Measurements from ENCODE around the gene SCYGR6. TPM values are rescaled to one million over a fixed set of nuclear protein-coding genes. Genes with fewer than 3 reads are reported as not detected.
"Not testable (repeated sequence)": the region's sequence is repeated elsewhere in the genome, so short reads cannot be mapped to it uniquely, and the experiment has no call there.

Gene SCYGR6, protein sequence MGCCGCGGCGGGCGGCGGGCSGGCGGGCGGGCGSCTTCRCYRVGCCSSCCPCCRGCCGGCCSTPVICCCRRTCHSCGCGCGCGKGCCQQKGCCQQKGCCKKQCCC
- not detected in 2 replicates for total RNA-seq (2014; rRNA removed; shearing (Covaris generic); ENCODE audit: low replicate concordance)

DNA sequence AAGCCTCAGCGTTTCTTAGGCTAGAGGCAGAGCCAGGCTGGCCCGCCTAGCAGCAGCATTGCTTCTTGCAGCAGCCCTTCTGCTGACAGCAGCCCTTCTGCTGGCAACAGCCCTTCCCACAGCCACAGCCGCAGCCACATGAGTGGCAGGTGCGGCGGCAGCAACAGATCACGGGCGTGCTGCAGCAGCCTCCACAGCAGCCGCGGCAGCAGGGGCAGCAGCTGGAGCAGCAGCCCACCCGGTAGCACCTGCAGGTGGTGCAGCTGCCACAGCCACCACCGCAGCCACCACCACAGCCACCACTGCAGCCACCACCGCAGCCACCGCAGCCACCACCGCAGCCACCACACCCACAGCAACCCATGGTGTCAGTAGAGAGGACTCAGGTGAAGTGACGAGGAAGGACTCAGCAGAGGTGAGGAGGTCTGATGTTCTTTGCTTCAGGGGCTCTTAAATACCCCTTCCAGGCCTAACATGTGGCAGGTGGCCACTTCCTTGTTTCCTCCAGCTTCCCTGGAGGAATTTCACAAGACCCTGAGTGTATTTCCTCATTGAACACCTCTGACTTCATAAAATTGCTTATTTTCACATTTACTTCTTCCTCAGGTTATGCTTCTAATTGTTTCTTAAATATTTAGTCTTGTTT is at the start of gene SCYGR6:
Gene SCYGR6, minus strand, starts transcription at position 364 of the 646 bp plus-strand sequence. Its CDS starts 0 bp downstream, at position 364.
- no peak for DNase-seq (ENCODE audit: low read depth)
- in situ Hi-C loops (cut with HindIII; ENCODE audit: low pct_unique_long_range_greater_than_20kb, low sequenced_read_pairs): no loop called here

DNA sequence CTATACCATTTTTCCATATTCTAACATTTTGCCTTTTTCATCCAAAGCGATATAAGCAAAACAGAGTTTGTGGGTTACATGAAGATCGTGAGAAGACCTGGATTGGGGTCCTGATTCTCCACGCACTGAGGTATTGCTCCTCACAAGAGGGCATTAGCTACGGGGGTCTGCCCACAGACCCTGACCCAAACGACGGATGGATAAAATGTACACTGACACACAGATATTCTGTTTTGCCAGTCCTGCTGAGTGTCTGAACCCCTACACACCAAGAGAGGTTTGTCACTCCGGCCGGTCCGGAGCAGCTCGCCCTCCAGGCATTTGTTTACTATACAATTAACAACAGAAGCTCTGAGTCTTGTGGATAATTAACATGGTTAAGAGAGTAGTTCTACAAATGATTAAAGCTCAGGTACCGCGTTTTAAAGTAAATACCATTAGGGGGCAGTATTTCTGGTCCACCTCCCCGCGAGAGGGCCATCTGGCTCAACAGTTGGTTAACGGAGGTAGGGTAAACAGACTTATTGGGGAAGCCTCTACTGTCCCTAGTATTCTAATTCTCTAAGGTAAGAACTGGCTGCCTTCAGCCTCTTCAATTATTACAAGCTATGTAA is 49.6 kb upstream of the SCYGR6 start:
- in situ Hi-C loops (cut with HindIII; ENCODE audit: low pct_unique_long_range_greater_than_20kb, low sequenced_read_pairs): no loop called here
- peak; percentile 29 for DNase-seq (ENCODE audit: low read depth)

DNA sequence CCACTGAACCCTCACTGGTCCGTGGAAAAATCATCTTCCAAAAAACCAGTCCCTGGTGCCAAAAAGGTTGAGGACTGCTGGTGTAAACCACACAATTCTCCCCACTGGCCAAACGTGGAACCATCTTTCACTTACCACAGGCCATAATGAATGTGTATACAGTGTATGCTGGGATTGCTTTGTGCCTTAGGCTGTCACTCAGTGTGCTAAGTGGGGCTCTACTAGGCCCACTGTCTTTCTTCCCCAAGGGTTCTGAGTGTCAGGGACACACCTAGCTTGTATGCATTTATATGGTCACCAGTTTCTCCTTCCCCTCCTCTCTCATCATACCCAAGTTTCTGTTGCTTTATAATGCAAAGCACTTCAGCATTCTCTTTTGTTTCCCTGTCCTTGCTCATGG is 48.4 kb upstream of the SCYGR6 start:
- no peak for DNase-seq (ENCODE audit: low read depth)
- in situ Hi-C loops (cut with HindIII; ENCODE audit: low pct_unique_long_range_greater_than_20kb, low sequenced_read_pairs): no loop called here

DNA sequence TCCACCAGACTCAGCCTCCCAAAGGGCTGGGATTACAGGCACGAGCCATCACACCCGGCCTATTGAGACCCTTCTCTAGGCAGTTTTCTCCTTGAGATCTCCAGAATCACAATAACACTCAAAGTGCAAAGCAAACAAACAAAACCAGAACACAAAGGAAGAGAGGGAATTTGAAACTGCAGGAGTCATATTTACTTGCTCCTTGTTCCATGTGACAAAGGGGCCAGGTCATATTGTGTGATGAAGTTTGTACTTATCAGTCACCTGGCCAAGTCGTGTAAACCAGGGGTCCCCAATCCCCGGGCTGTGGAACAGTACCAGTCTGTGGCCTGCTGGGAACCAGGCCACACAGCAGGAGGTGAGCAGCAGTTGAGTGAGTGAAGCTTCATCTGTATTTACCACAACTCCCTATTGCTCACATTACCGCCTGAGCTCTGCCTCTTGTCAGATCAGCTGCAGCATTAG is 47.7 kb upstream of the SCYGR6 start:
- no peak for DNase-seq (ENCODE audit: low read depth)
- in situ Hi-C loops (cut with HindIII; ENCODE audit: low pct_unique_long_range_greater_than_20kb, low sequenced_read_pairs): no loop called here

DNA sequence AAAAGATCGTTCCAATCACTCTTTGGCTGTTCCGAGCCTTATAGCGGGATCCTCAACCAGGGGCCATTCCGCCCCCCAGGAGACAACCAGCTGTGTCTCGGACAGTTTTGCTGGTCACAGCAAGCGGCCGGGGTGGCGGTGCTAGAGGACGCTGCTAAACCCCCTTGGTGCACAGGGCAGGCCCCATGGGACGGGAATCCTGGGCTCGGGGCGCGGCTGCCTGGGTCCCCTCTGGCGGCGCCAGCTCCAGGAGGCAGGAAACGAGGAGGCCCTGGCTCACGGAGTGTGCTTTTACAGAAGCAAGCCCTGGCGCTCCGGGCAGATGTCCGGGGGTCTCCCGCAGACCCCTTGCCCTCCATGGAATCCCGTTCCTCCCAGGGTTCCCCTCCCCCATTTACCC is 43.3 kb upstream of the SCYGR6 start:
- in situ Hi-C loops (cut with HindIII; ENCODE audit: low pct_unique_long_range_greater_than_20kb, low sequenced_read_pairs): no loop called here
- no peak for DNase-seq (ENCODE audit: low read depth)

DNA sequence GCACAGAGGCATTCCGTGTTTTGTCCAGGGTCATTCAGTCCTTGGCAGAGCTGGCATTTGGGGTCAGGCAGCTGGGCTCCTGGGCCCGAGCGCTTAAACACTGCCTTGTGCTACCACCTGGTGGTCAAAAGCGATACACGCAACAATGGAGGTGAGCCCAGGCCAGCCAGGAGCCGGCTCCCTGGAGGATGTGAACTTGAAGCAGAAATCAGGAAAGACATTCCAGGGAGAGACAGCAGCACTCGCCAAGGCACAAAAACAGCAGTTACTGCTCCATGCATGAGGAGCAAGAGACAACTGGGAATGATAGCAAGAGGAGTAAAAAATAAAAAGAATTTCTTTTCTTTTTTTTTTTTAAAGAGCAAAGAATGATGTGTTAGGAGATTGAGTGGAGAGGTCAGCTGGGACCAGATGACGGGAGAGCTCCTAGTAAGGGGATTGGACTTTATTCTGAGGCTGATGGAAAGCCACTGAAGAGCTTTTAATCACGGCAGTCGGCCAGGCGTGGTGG is 41.9 kb upstream of the SCYGR6 start:
- peak; percentile 80 for DNase-seq (ENCODE audit: low read depth)
- in situ Hi-C loops (cut with HindIII; ENCODE audit: low pct_unique_long_range_greater_than_20kb, low sequenced_read_pairs): no loop called here

DNA sequence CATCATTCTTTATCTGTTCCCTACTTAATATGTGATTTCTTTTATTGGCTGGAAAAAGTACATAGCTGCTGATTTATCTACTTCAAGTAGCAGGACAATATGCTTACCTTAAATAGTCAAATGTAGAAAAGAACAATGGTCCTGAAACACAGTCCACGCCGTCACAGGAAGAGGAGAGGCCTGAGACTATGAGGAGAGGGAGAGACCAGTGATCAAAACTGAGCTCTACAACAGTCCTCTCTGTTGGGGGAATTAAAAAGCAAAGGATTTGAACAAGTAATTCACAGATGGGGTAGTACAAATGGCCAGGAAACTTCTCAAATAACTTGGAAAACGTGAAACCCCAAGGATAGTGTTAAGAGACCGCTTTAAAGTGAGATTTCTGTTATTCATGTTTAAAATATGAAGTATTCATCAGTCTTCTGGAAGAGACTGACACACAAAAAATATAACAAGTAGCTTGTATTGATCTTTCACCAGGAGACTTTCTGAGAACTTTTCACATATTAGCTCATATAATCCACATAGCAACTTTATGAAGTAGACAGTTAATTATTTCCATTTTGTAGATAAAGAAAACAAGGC is 41.3 kb upstream of the SCYGR6 start:
- no peak for DNase-seq (ENCODE audit: low read depth)
- in situ Hi-C loops (cut with HindIII; ENCODE audit: low pct_unique_long_range_greater_than_20kb, low sequenced_read_pairs): no loop called here

DNA sequence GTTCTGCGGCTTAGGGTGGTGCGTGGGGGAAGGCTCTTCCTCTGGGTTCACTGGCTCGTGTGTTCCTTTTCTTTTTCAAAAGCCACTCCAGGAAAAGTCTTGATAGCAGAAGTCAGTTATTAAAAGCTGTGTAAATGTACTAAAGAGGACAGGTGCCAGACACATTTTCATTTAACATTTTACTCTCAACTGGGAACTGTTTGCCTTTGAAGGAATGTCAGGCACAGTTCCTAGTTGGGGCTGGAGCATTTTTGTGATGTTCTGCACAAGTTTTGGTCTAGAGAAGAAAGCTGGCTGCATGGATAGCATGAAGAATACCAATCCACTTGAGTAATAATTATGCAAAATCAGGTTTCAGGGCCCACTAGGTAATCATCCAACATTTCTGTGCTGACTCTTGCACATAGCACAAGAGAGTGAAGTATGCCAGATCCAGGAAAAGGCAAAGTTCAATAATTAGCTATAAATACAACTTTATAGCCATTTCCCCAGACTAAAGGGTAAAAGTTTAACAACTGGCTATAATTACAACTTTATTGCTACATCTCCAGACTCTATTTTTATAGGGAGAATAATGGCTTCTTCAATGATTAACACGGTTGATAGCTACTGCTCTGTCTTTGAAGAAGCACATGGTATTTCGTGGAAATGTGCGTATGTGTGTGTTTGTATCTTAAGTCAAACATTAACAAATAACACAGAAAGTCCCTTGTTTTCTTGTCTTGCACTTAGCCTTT is 37.4 kb upstream of the SCYGR6 start:
- in situ Hi-C loops (cut with HindIII; ENCODE audit: low pct_unique_long_range_greater_than_20kb, low sequenced_read_pairs): no loop called here
- peak; percentile 97 for DNase-seq (ENCODE audit: low read depth)

DNA sequence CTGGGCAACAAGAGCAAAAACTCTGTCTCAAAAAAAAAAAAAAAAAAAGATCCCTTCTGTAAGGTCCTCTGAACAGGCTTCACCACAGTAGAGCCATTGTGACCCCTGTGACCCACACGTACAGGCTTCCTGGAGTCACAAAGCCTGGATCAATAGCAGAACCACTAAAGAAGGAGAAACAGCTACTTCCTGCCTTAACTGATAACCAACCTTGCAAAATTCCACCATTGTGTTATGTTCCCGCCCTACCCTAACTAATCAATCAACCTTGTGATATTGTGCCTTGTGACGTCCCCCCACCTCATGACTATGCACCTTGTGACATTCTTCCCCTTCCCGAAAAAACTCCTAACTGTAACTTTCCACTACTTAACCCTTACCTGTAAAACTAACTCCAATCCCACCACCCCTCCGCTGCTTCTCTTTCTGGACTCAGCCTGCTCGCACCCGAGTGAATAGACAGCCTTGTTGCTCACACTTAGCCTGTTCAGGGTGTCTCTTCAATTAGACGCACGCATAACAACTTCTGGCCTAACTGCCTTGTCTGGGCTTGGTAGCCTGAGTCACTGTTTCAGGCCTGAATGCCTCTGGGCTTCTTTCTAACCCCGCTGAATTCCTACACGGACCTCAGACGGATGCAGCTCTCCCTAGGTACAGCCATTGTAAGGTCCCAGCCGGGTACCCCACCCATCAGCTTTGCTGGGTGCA is 35.0 kb upstream of the SCYGR6 start:
- in situ Hi-C loops (cut with HindIII; ENCODE audit: low pct_unique_long_range_greater_than_20kb, low sequenced_read_pairs): no loop called here
- DNase-seq (ENCODE audit: low read depth): peak; percentile 93

DNA sequence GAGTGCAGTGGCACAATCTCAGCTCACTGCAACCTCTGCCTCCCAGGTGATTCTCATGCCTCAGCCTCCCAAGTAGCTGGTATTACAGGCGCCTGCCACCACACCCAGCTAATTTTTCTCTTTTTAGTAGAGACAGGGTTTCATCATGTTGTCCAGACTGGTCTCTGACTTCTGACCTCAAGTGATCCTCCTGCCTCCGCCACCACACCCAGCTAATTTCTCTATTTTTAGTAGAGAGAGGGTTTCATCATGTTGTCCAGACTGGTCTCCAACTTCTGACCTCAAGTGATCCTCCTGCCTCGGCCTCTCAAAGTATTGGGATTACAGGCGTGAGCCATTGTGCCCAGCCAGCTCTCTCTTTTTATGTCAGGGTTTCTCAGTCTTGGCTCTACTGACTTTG is 31.7 kb upstream of the SCYGR6 start:
- in situ Hi-C loops (cut with HindIII; ENCODE audit: low pct_unique_long_range_greater_than_20kb, low sequenced_read_pairs); DNase-seq (ENCODE audit: low read depth): not testable (repeated sequence)

DNA sequence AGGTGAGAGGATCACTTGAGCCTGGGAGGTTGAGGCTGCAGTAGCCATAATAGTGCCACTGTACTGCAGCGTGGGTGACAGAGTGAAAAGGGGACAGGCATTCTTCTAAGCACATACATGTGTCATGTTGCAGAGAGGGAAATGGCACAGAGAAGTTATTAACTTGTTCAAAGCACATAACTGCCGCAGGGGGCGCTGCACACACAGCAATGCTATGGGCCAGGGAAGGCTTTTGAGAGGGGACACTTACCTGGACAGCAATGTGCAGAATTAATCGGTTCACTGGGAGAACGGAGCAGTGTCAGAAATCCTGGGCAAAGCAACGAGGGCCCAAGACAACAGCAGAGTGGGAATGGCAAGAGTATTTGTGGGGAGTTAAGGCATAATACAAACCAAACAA is 23.5 kb upstream of the SCYGR6 start:
- no peak for DNase-seq (ENCODE audit: low read depth)

DNA sequence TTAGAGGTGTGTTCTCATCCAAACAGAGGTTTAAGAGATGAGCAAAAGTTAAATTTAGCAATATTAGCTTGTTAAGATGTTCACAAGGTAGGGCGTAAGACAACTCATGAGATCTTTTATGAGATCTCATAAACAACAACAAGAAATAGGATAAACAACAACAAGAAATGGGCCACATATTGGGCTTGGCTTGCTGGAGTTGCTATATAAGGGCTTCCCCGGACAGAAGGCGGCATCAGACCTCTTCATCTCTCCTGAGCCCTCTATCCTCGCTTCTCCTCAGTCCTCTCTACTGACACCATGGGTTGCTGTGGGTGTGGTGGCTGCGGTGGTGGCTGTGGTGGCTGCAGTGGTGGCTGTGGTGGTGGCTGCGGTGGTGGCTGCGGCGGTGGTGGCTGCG is 21.0 kb upstream of the SCYGR6 start, which contains the start of gene SCYGR8:
Gene SCYGR8, plus strand, starts transcription at position 301 of the 400 bp plus-strand sequence. Its CDS starts 0 bp downstream, at position 301.
- in situ Hi-C loops (cut with HindIII; ENCODE audit: low pct_unique_long_range_greater_than_20kb, low sequenced_read_pairs): no loop called here
- no peak for DNase-seq (ENCODE audit: low read depth)

More for the DNA sequence above, 23.5 kb upstream of the SCYGR6 start:
- in situ Hi-C loops (cut with HindIII; ENCODE audit: low pct_unique_long_range_greater_than_20kb, low sequenced_read_pairs): no loop called here

DNA sequence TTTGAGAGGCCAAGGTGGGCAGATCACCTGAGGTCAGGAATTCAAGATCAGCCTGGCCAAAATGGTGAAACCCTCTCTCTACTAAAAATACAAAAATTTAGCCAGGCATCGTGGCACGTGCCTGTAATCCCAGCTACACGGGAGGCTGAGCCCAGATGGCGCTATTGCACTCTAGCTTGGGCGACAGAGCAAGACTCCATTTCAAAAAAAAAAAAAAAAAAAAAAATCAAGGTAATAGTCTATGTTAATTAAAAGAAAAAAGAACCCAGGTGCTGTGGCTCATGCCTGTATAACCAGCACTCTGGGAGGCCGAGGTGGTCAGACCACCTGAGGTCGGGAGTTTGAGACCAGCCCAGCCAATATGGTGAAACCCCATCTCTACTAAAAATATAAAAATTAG is 16.1 kb upstream of the SCYGR6 start:
- DNase-seq (ENCODE audit: low read depth); in situ Hi-C loops (cut with HindIII; ENCODE audit: low pct_unique_long_range_greater_than_20kb, low sequenced_read_pairs): not testable (repeated sequence)

DNA sequence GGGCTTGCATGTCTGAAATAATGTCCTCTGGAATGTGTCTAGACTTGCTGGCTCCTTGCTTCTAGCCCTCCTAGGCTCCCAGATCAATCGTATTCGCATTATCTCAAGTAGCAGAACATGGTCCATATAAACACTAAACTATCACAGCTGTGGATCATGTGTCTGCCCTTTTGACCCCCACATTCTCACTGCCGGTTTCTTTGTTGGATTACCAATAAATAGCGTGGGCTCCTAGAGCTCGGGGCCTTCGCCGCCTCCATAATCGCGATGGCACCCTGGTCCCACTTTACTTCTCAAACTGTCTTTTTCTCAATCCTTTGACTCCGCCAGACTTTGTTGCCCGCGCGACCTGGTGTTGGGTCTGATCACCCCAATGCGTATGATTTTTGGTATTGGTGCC is 14.8 kb upstream of the SCYGR6 start:
- DNase-seq (ENCODE audit: low read depth): no peak
- in situ Hi-C loops (cut with HindIII; ENCODE audit: low pct_unique_long_range_greater_than_20kb, low sequenced_read_pairs): no loop called here

DNA sequence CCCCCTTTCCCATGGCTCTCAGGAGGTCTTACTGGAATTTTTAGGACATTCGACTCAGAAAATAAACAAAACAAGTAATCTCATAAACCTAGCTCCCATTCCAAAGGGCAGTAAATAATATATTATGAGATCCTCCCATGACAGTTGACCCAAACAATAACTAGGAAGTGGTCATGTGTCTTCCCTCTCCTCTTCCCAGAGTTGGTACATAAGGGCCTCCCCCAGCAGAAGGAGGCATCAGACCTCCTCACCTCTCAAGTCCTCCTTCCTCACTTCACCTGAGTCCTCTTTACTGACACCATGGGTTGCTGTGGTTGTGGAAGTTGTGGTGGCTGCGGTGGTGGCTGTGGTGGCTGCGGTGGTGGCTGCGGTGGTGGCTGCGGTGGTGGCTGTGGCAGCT is 3.5 kb upstream of the SCYGR6 start, which contains the start of gene SCYGR7:
Gene SCYGR7, plus strand, starts transcription at position 301 of the 400 bp plus-strand sequence. Its CDS starts 0 bp downstream, at position 301.
- DNase-seq (ENCODE audit: low read depth): no peak
- in situ Hi-C loops (cut with HindIII; ENCODE audit: low pct_unique_long_range_greater_than_20kb, low sequenced_read_pairs): no loop called here

DNA sequence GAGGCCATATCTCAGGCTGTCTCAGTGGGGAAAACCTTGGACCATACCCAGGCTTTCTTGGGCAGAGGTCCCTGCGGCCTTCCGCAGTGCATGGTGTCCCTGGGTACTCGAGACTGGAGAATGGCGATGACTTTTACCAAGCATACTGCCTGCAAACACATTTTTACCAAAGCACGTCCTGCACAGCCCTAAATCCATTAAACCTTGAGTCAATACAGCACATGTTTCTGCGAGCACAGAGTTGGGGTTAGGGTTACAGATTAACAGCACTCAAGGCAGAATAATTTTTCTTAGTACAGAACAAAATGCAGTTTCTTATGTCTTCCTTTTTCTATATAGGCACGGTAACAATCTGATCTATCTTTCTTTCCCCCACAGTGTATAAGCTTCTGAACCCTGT is 1.7 kb downstream of the SCYGR6 start:
- DNase-seq (ENCODE audit: low read depth); in situ Hi-C loops (cut with HindIII; ENCODE audit: low pct_unique_long_range_greater_than_20kb, low sequenced_read_pairs): not testable (repeated sequence)

DNA sequence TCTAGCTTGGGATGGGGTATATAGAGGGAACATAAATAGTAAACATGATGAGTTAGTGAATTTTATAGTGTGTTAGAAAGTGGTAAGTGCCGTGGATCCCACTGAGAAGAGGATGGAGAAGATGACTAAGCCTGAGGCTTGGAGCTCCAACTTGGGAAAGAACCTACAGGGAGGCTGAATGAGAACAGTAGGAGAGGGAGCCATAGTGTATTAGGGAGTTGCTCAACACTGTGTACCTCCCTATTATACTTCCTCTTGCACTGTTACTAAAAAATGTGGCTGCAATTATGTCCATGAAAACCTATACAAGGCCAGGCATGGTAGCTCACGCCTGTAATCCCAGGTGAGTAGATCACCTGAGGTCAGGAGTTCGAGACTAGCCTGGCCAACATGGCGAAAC is 3.9 kb downstream of the SCYGR6 start:
- no peak for DNase-seq (ENCODE audit: low read depth)

DNA sequence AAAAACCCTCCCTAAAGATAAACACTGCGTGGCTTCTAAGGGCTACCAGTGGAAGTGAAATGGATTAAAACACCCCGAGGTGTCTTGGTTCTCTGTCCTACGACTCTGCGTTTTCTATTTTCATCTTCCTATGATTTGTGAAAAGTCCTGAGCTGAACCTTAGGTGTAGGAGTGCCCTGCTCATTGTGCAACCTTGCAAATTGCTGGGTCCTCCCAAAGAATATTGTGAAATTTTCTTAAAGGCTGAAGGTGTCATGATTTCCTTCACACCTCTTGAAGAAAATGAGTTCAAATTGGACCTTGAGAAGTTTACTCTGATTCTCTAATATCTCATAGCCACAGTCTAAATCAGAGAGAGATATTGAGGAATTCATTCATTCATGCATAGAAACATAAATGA is 4.9 kb downstream of the SCYGR6 start:
- in situ Hi-C loops (cut with HindIII; ENCODE audit: low pct_unique_long_range_greater_than_20kb, low sequenced_read_pairs): no loop called here

More for the DNA sequence above, 3.9 kb downstream of the SCYGR6 start:
- in situ Hi-C loops (cut with HindIII; ENCODE audit: low pct_unique_long_range_greater_than_20kb, low sequenced_read_pairs): no loop called here

More for the DNA sequence above, 4.9 kb downstream of the SCYGR6 start:
- DNase-seq (ENCODE audit: low read depth): no peak
